H9 (cell line): Measurements from ENCODE around the gene KIF12. TPM values are rescaled to one million over a fixed set of nuclear protein-coding genes. Genes with fewer than 3 reads are reported as not detected.
A peak's percentile ranks its signal among the peaks of the same experiment; 100 is the strongest.

Experiments
- DNase-seq: peaks from one replicate; pipeline ENCODE4 v3.0.0-alpha.2; 2017
- H2AFZ ChIP-seq: one replicate; pipeline ENCODE4 v1.6.1; 2013; ENCODE audit warnings: mild to moderate bottlenecking, low read length, control low read depth, moderate library complexity
- H2AK5ac ChIP-seq: 2 replicates; pipeline ENCODE4 v1.6.1; 2013; ENCODE audit warnings: low read length, control low read depth, mixed read lengths; ENCODE audit not compliant: insufficient read length
- H2BK120ac ChIP-seq: one replicate; pipeline ENCODE4 v1.6.1; 2013; ENCODE audit warnings: low read depth, mild to moderate bottlenecking, low read length, control low read depth, inconsistent platforms; ENCODE audit not compliant: poor library complexity, severe bottlenecking
- H2BK12ac ChIP-seq: 2 replicates; pipeline ENCODE4 v1.6.1; 2013; ENCODE audit warnings: low read length, control low read depth, mixed read lengths, low read depth; ENCODE audit not compliant: insufficient read length
- H2BK15ac ChIP-seq: 2 replicates; pipeline ENCODE4 v1.6.1; 2013; ENCODE audit warnings: low read depth, low read length, control low read depth
- H2BK20ac ChIP-seq: one replicate; pipeline ENCODE4 v1.6.1; 2013; ENCODE audit warnings: low read depth, mild to moderate bottlenecking, low read length, control low read depth, inconsistent platforms; ENCODE audit not compliant: poor library complexity, severe bottlenecking
- H2BK5ac ChIP-seq: 2 replicates; pipeline ENCODE4 v1.6.1; 2013; ENCODE audit warnings: low read length, control low read depth, mixed read lengths; ENCODE audit not compliant: insufficient read length
- H3K14ac ChIP-seq: 2 replicates; pipeline ENCODE4 v1.6.1; 2013; ENCODE audit warnings: low read length, control low read depth; ENCODE audit not compliant: insufficient read depth
- H3K18ac ChIP-seq: 2 replicates; pipeline ENCODE4 v1.6.1; 2013; ENCODE audit warnings: low read depth, mild to moderate bottlenecking, mixed read lengths, low read length, control low read depth; ENCODE audit not compliant: insufficient read length
- H3K23ac ChIP-seq: 2 replicates; pipeline ENCODE4 v1.6.1; 2013; ENCODE audit warnings: low read length, control low read depth, mixed read lengths, low read depth; ENCODE audit not compliant: insufficient read length
- H3K23me2 ChIP-seq: 2 replicates; pipeline ENCODE4 v1.6.1; 2013; ENCODE audit warnings: low read depth, mild to moderate bottlenecking, mixed read lengths, low read length, control low read depth; ENCODE audit not compliant: insufficient read length, poor library complexity, severe bottlenecking
- H3K27ac ChIP-seq: 2 replicates; pipeline ENCODE4 v1.5.1; 2013; ENCODE audit warnings: low read length, control low read depth, mixed read lengths, low read depth; ENCODE audit not compliant: insufficient read length
- H3K27me3 ChIP-seq: 2 replicates; pipeline ENCODE4 v1.6.1; 2013; ENCODE audit warnings: low read length, control low read depth, inconsistent platforms; ENCODE audit not compliant: insufficient read depth
- H3K4ac ChIP-seq: 2 replicates; pipeline ENCODE4 v1.6.1; 2013; ENCODE audit warnings: low read depth, mild to moderate bottlenecking, control low read depth, inconsistent platforms, low read length, moderate library complexity
- H3K4me1 ChIP-seq: 2 replicates; pipeline ENCODE4 v1.6.1; 2013; ENCODE audit warnings: low read length, control low read depth, inconsistent platforms; ENCODE audit not compliant: insufficient read depth
- H3K4me2 ChIP-seq: 2 replicates; pipeline ENCODE4 v1.6.1; 2013; ENCODE audit warnings: low read length, control low read depth, mixed read lengths; ENCODE audit not compliant: insufficient read length, insufficient read depth
- H3K56ac ChIP-seq: 2 replicates; pipeline ENCODE4 v1.6.1; 2013; ENCODE audit warnings: low read depth, mild to moderate bottlenecking, mixed read lengths, low read length, control low read depth; ENCODE audit not compliant: insufficient read length
- H3K79me1 ChIP-seq: 2 replicates; pipeline ENCODE4 v1.6.1; 2013; ENCODE audit warnings: low read depth, mild to moderate bottlenecking, moderate library complexity, low read length, control low read depth, inconsistent platforms; ENCODE audit not compliant: insufficient read depth, poor library complexity, severe bottlenecking
- H3K79me2 ChIP-seq: 2 replicates; pipeline ENCODE4 v1.6.1; 2013; ENCODE audit warnings: low read length, control low read depth, inconsistent platforms; ENCODE audit not compliant: insufficient read depth
- H3K9ac ChIP-seq: 2 replicates; pipeline ENCODE4 v1.6.1; 2013; ENCODE audit warnings: low read length, control low read depth, mixed read lengths; ENCODE audit not compliant: insufficient read length; ENCODE audit errors: extremely low read depth
- H3K9me3 ChIP-seq: one replicate; pipeline ENCODE4 v1.6.1; 2013; ENCODE audit warnings: low read depth, low read length, inconsistent platforms; ENCODE audit not compliant: control insufficient read depth
- H3T11ph ChIP-seq: one replicate; pipeline ENCODE4 v1.6.1; 2013; ENCODE audit warnings: mild to moderate bottlenecking, low read length, control low read depth, inconsistent platforms
- H4K20me1 ChIP-seq: one replicate; pipeline ENCODE4 v1.6.1; 2013; ENCODE audit not compliant: control insufficient read depth, insufficient read length, insufficient read depth
- H4K5ac ChIP-seq: 2 replicates; pipeline ENCODE4 v1.6.1; 2013; ENCODE audit warnings: low read depth, mild to moderate bottlenecking, mixed read lengths, low read length, control low read depth; ENCODE audit not compliant: insufficient read length
- H4K8ac ChIP-seq: replicated peaks from 2 replicates; pipeline ENCODE4 v1.6.1; 2013; ENCODE audit warnings: low read length, control low read depth, mixed read lengths, low read depth; ENCODE audit not compliant: insufficient read length
- H4K91ac ChIP-seq: 2 replicates; pipeline ENCODE4 v1.6.1; 2013; ENCODE audit warnings: low read depth, mild to moderate bottlenecking, moderate library complexity, mixed read lengths, low read length, control low read depth; ENCODE audit not compliant: insufficient read length
- H3K27ac Mint-ChIP-seq, 3 experiments: 2 replicates in 2 of 3; 3 replicates in 1 of 3; pipeline ENCODE4 v1.8.0; 2020 to 2021; ENCODE audit warnings: mixed read lengths in 3 of 3, mild to moderate bottlenecking in 1 of 3, moderate library complexity in 1 of 3
- H3K27me3 Mint-ChIP-seq: 2 replicates; pipeline ENCODE4 v1.8.0; 2021; ENCODE audit warnings: low read depth, mild to moderate bottlenecking, moderate library complexity, mixed read lengths
- H3K36me3 Mint-ChIP-seq, 3 experiments: 2 replicates in 2 of 3; 3 replicates in 1 of 3; pipeline ENCODE4 v1.8.0; 2020 to 2021; ENCODE audit warnings: low read depth in 3 of 3, mixed read lengths in 3 of 3; ENCODE audit not compliant: insufficient read depth in 1 of 3
- H3K4me1 Mint-ChIP-seq, 2 experiments: 2 replicates each; pipeline ENCODE4 v1.8.0; 2020; ENCODE audit warnings: mixed read lengths in 2 of 2
- H3K4me3 Mint-ChIP-seq, 2 experiments: 2 replicates in 1 of 2; 3 replicates in 1 of 2; pipeline ENCODE4 v1.8.0; 2020 to 2021; ENCODE audit warnings: mild to moderate bottlenecking in 2 of 2, mixed read lengths in 2 of 2, moderate library complexity in 1 of 2
- H3K9me3 Mint-ChIP-seq, 2 experiments: 2 replicates in 1 of 2; 3 replicates in 1 of 2; pipeline ENCODE4 v1.8.0; 2020; ENCODE audit warnings: mild to moderate bottlenecking in 2 of 2, mixed read lengths in 2 of 2, moderate library complexity in 1 of 2
- WGBS: extraction: QIAGEN DNeasy Blood & Tissue Kit; methylation state at CpG from one replicate; pipeline ENCODE4 v1.1.7; 2013; ENCODE audit warnings: missing lambda C conversion rate, low lambda C conversion rate, mixed read lengths; ENCODE audit not compliant: insufficient read length; ENCODE audit errors: extremely low coverage; 5-methylcytosine and 5-hydroxymethylcytosine counted together
- total RNA-seq: library from RNA; stranded (reverse); gene quantifications from 2 replicates; pipeline ENCODE4 v1.2.1, GENCODE V29; 2021
- TF ChIP-seq, protein P1 (sequence below): fragments of 200-600 bp; sonication (generic); conservative IDR thresholded peaks from 3 replicates; pipeline ENCODE4 v1.8.0; 2021; ENCODE audit warnings: antibody characterized with exemption, mild to moderate bottlenecking

Gene KIF12
- total RNA-seq, 1 experiment from 2014 or later, result 3.3 TPM

DNA sequence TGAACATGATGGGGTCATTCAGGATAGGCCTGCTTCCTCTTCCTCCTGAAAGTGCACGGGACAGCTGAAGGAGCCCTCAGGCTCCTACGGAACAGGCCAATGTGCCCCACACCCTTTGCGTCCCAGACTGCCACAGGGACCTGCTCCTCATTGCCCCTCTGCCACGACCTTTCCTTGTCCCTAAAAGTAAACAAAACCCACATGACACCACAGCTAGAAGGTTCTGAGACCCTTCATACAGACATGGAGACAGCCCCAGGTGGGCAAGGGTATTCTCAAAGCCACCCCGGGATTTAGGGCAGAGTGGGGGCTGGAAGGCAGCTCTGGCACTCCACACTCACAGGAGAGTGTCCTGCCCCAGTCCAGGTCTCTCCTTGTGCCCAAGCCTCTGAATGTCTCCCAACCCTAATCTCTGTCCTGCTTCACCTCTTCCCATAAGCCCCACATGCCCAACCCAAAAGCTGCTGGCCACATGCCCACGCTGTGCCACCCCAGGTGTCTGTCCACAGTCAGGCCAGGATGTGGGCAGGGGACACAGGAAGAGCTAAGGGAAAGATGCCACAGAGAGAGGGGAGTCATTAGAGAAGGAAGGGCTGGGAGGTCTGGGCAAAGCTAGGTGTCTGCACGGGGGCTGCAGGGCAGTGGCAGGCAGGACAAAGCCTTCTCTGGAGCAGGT lies 21.8 kb downstream of the KIF12 start:
- WGBS, result no CpG with 5 or more reads among the region's 7 CpGs

More for the DNA sequence above, 21.8 kb downstream of the KIF12 start:
- no peaks in the 10 kb centered on the region for H3K27me3 ChIP-seq
- H4K20me1 ChIP-seq, result no peaks in the 10 kb centered on the region
- Mint-ChIP-seq H3K4me1 (peaks cover 6 to 7% of the 10 kb centered on the region in 2 experiments; a peak in 3 of 4 replicates), H3K27me3 (peaks cover 44% of the 10 kb centered on the region), H3K9me3 (no peaks in the 10 kb centered on the region), H3K27ac (peak overlapping the region in 2 of 3 experiments; percentile 34 to 53; a peak in 1 of 7 replicates), H3K4me3 (no peak overlapping the region), H3K36me3 (no peaks in the 10 kb centered on the region)
- no peak overlapping the region for H2AK5ac ChIP-seq
- no peak overlapping the region; the same call in 1 of the 2 replicates for H3K14ac ChIP-seq
- no peaks in the 10 kb centered on the region for H3K9me3 ChIP-seq
- no peak overlapping the region for H4K8ac ChIP-seq
- no peak overlapping the region for H3K23ac ChIP-seq
- no peak overlapping the region for H4K91ac ChIP-seq
- no peaks in the 10 kb centered on the region for H3K79me2 ChIP-seq
- H3K56ac ChIP-seq, result no peak overlapping the region
- no peak overlapping the region for H3K9ac ChIP-seq
- no peak overlapping the region for H2BK15ac ChIP-seq
- H2AFZ ChIP-seq, result no peak overlapping the region
- H3K4me1 ChIP-seq, result no peaks in the 10 kb centered on the region
- H2BK5ac ChIP-seq, result no peak overlapping the region
- no peak overlapping the region for H3T11ph ChIP-seq
- TF ChIP-seq, protein P1, sequence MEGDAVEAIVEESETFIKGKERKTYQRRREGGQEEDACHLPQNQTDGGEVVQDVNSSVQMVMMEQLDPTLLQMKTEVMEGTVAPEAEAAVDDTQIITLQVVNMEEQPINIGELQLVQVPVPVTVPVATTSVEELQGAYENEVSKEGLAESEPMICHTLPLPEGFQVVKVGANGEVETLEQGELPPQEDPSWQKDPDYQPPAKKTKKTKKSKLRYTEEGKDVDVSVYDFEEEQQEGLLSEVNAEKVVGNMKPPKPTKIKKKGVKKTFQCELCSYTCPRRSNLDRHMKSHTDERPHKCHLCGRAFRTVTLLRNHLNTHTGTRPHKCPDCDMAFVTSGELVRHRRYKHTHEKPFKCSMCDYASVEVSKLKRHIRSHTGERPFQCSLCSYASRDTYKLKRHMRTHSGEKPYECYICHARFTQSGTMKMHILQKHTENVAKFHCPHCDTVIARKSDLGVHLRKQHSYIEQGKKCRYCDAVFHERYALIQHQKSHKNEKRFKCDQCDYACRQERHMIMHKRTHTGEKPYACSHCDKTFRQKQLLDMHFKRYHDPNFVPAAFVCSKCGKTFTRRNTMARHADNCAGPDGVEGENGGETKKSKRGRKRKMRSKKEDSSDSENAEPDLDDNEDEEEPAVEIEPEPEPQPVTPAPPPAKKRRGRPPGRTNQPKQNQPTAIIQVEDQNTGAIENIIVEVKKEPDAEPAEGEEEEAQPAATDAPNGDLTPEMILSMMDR, result no peak
- no peak overlapping the region for H2BK20ac ChIP-seq
- no peak overlapping the region for H4K5ac ChIP-seq
- no peak overlapping the region for H2BK12ac ChIP-seq
- no peak overlapping the region for H3K4ac ChIP-seq
- no peak overlapping the region for H3K27ac ChIP-seq
- no peaks in the 10 kb centered on the region for H3K23me2 ChIP-seq
- H3K18ac ChIP-seq, result no peak overlapping the region
- H3K79me1 ChIP-seq, result no peaks in the 10 kb centered on the region
- DNase-seq, result no peak
- H2BK120ac ChIP-seq, result no peak overlapping the region
- no peak overlapping the region for H3K4me2 ChIP-seq
